NT2/D1 (cell line): ENCODE measurements around the gene FZD7.

ENCODE experiments used
- SUZ12 ChIP-seq: IDR thresholded peaks from 2 replicates; pipeline ENCODE4 v1.6.1; 2011; ENCODE audit not compliant: insufficient read length, insufficient read depth; ENCODE audit errors: extremely low read depth
- YY1 ChIP-seq: IDR thresholded peaks from 2 replicates; pipeline ENCODE4 v1.6.1; 2011; ENCODE audit not compliant: insufficient read length, insufficient read depth
- ZNF274 ChIP-seq: IDR thresholded peaks from 2 replicates; pipeline ENCODE4 v1.6.1; 2011; ENCODE audit warnings: mild to moderate bottlenecking, low read depth, low read length

DNA sequence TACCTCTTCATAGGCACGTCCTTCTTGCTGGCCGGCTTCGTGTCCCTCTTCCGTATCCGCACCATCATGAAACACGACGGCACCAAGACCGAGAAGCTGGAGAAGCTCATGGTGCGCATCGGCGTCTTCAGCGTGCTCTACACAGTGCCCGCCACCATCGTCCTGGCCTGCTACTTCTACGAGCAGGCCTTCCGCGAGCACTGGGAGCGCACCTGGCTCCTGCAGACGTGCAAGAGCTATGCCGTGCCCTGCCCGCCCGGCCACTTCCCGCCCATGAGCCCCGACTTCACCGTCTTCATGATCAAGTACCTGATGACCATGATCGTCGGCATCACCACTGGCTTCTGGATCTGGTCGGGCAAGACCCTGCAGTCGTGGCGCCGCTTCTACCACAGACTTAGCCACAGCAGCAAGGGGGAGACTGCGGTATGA, 2.3 kb downstream of the FZD7 start:
- no peak for TF ChIP-seq YY1
- TF ChIP-seq SUZ12, result no peak
- TF ChIP-seq ZNF274, result no peak
